NCI-H128 (cell line): Measurements from ENCODE around the gene KNDC1.
"Not testable (repeated sequence)": the region's sequence is repeated elsewhere in the genome, so short reads cannot be mapped to it uniquely, and the experiment has no call there.

Experiments used
- DNase-seq: peaks from one replicate; lab custom pipeline; 2025; ENCODE audit not compliant: unreplicated experiment; lab: John Stamatoyannopoulos, UW

The KNDC1 gene

GRCh38 chr10:133219782-133220181, 59.8 kb downstream of the KNDC1 start:
- DNase-seq: no peak

- DNase-seq: no peak
Observed at GRCh38 chr10:133221331-133221730, 61.3 kb downstream of the KNDC1 start.

GRCh38 chr10:133221756-133222155, 61.7 kb downstream of the KNDC1 start:
- DNase-seq: not testable (repeated sequence)

- no peak for DNase-seq
Observed at GRCh38 chr10:133224076-133224475, 64.1 kb downstream of the KNDC1 start.

- no peak for DNase-seq
Observed at GRCh38 chr10:133224756-133225372, 64.8 kb downstream of the KNDC1 start.

GRCh38 chr10:133225707-133226191, 65.7 kb downstream of the KNDC1 start:
- DNase-seq: no peak

GRCh38 chr10:133226251-133226808, 66.3 kb downstream of the KNDC1 start:
- DNase-seq: no peak

- no peak for DNase-seq
Observed at GRCh38 chr10:133227256-133227655, 67.2 kb downstream of the KNDC1 start.

- DNase-seq: no peak
Observed at GRCh38 chr10:133229265-133230043, 69.4 kb downstream of the KNDC1 start.

GRCh38 chr10:133230044-133230361, 70.0 kb downstream of the KNDC1 start, which contains the start of gene UTF1:
UTF1 (plus strand) TSS chr10:133230217; CDS start chr10:133230289, 72 bp downstream.
- DNase-seq: no peak

- DNase-seq: no peak
Observed at GRCh38 chr10:133230387-133231195, 70.6 kb downstream of the KNDC1 start.

GRCh38 chr10:133231244-133231945, 71.4 kb downstream of the KNDC1 start:
- DNase-seq: no peak

GRCh38 chr10:133231946-133232574, 72.0 kb downstream of the KNDC1 start:
- no peak for DNase-seq

GRCh38 chr10:133234796-133235195, 74.8 kb downstream of the KNDC1 start:
- not testable (repeated sequence) for DNase-seq

- no peak for DNase-seq
Observed at GRCh38 chr10:133235265-133235855, 75.3 kb downstream of the KNDC1 start.

- no peak for DNase-seq
Observed at GRCh38 chr10:133235932-133236331, 75.9 kb downstream of the KNDC1 start.

GRCh38 chr10:133236401-133237240, 76.6 kb downstream of the KNDC1 start:
- no peak for DNase-seq

GRCh38 chr10:133237241-133237587, 77.2 kb downstream of the KNDC1 start:
- DNase-seq: no peak
